ENCODE data around the gene CDKL5.

- TF ChIP-seq CTCF (IDR thresholded peaks at IDR 0.05) (no peak), POLR2A (IDR thresholded peaks at IDR 0.05) (no peak)
Observed at GRCh38 chrX:18441780-18442367, 16.5 kb downstream of the CDKL5 start.
